GM18502 (cell line): ENCODE data around the gene OR51V1.
"Not testable (repeated sequence)": the region's sequence is repeated elsewhere in the genome, so short reads cannot be mapped to it uniquely, and the experiment has no call there.

Experiments
- ATAC-seq: cut with Tn5 transposase; IDR thresholded peaks from one replicate; pipeline ENCODE4 v1.9.1; 2021; ENCODE audit warnings: mild to moderate bottlenecking; ENCODE audit not compliant: unreplicated experiment, poor library complexity

The OR51V1 gene

GRCh38 chr11:5174934-5175333 lies 25.5 kb downstream of the OR51V1 start:
- ATAC-seq: no peak

GRCh38 chr11:5171856-5172255 lies 28.6 kb downstream of the OR51V1 start:
- no peak for ATAC-seq

- ATAC-seq: not testable (repeated sequence)
Measured at GRCh38 chr11:5165898-5166297, 34.6 kb downstream of the OR51V1 start.

GRCh38 chr11:5164807-5165206 lies 35.7 kb downstream of the OR51V1 start:
- not testable (repeated sequence) for ATAC-seq

GRCh38 chr11:5161045-5161444 lies 39.4 kb downstream of the OR51V1 start:
- ATAC-seq: not testable (repeated sequence)

GRCh38 chr11:5160217-5160616 lies 40.3 kb downstream of the OR51V1 start:
- ATAC-seq: not testable (repeated sequence)

GRCh38 chr11:5159806-5160205 lies 40.7 kb downstream of the OR51V1 start:
- ATAC-seq: no peak

GRCh38 chr11:5154657-5155056 lies 45.8 kb downstream of the OR51V1 start, which contains the start of gene OR52A1:
Gene OR52A1, minus strand, starts transcription at chr11:5154757. Its CDS starts 2,388 bp downstream, at chr11:5152369.
- no peak for ATAC-seq

- ATAC-seq: no peak
Measured at GRCh38 chr11:5153574-5154431, 46.7 kb downstream of the OR51V1 start.

- no peak for ATAC-seq
Measured at GRCh38 chr11:5151713-5152153, 48.7 kb downstream of the OR51V1 start.
